GM21423 (cell line): ENCODE data around the gene HDAC7.
"Not testable (repeated sequence)": the region's sequence is repeated elsewhere in the genome, so short reads cannot be mapped to it uniquely, and the experiment has no call there.

ENCODE experiments used
- ATAC-seq: cut with Tn5 transposase; IDR thresholded peaks from one replicate; pipeline ENCODE4 v1.9.1; 2021; ENCODE audit warnings: mild to moderate bottlenecking, moderate library complexity; ENCODE audit not compliant: unreplicated experiment

Gene HDAC7

DNA sequence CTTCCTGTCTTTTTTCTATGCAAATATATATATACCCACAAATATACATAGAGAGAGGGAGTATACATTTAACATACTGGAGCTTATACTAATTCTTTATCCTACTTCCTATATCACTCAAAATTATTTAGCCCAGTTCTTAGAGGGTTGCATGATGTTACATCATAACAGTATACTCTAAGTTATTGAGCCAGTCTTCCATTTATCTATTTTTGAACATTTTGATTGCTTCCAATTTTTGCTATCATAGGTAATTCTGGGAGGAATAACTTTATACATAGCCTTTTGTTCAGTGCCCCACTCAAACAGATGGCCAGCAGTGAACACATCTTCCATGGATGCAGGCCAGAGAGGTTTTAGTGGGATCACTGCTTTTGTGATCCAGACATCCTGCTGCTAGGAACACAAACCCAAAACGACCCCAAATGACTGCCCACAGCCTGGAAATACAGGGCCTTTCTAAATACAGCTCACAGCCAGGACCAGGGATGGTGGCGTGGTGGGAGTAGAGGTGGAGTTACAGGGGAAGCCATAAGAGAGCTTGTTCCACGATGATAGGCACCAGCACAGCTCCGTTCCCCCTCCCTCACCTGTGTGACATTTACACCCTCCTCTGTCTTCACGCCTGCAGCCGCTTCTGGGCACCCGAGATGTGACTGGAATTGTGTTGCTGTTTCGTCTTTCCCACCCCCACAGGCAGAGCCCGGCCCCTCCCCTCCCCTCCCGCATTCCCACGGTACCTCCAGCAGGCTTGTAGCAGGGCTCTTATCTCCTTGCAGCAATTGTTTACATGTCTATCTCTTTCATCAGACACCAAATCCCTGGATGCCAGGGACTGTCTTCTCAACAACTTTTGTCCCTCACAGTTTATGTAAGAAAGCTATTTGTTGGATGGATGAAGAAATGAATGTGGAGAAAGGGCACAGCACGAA is 30.7 kb upstream of the HDAC7 start:
- ATAC-seq, result no peak

DNA sequence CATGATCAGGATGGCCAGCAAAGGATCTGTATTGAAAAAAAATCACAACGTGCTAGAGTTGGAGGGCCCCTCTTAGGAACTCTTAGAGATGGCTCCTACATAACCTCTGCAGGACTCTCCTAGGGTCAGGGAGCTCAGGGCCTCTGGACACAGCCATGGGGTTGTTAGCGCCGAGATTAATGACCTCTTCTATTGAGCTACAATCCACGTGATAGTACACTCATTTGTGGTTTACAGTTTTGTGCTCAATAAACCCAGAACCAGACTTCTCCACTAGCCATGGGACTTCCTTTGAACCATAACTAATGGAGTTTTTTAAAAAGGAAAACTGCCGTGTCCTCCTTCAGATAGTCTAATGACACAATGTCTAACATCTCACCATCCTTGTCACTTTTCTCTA is 29.6 kb upstream of the HDAC7 start:
- ATAC-seq, result no peak

DNA sequence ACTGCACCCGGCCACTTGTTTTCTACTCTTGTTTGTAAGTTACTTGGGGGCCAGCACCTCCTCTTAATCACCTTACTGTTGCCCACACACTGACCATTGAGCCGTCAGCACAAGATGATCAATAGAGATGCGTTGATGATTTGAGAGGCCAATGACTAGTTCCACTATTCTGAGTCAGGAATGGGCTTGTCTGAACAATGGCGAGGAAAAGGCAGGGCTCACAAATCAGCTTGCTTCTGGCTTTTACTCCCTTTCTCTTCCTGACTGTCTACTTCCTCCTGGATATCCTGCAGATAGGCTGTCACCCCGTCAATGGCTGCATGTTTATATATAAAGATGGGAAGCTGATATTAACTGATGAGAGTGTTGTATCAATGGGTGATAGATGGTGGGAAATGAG is 29.1 kb upstream of the HDAC7 start:
- no peak for ATAC-seq

DNA sequence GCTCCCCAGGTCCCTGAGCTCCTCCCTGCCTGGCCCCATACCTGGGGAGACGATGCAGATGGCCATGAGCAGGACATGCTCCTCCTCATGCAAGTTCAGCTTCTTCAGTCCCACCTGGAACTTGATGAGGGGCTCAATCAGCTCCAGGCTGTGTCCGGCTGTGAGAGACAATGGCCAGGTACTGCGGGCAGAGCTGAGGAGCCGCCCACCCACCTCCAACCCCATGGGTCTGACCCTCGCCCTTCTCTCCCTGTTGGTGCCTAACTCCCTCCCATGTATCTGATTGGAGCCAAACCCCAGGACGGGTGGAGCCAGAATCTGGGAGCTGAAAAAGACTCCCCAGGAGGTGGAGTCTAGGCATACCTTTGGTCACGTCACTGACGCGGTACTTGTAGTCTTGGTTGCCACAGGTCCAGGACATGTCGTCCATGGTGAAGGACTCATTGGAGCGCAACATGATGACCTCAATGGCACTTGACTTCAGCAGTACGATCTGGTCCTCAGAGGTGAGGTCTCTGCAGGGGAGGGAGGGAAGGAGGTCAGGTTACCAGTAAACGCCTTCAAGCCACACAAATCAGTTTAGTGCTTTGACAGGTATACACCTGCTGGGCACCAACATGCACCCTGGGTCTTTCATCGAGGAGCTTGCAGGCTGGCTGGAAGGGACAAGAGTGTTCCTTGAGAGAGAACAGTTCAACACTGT is 26.7 kb upstream of the HDAC7 start:
- no peak for ATAC-seq

DNA sequence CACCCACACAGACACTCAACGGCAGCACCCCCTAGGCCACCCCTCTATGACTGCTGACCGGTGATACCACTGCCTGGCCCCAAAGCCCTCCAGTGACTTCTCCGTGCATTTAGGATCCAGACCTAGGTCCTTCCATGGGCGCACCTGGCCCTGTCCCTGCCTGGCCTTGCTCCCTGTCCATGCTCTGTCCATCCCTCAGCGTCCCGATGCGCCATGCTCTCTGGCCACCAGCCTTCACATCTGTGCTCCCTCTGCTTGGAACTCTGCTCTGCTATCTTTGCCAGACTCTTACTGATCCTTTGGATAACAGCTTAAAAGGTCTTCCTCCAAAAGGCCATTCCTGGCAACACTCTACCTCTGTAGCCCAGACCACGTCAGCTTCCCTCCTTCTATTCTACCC is 25.4 kb upstream of the HDAC7 start:
- no peak for ATAC-seq

DNA sequence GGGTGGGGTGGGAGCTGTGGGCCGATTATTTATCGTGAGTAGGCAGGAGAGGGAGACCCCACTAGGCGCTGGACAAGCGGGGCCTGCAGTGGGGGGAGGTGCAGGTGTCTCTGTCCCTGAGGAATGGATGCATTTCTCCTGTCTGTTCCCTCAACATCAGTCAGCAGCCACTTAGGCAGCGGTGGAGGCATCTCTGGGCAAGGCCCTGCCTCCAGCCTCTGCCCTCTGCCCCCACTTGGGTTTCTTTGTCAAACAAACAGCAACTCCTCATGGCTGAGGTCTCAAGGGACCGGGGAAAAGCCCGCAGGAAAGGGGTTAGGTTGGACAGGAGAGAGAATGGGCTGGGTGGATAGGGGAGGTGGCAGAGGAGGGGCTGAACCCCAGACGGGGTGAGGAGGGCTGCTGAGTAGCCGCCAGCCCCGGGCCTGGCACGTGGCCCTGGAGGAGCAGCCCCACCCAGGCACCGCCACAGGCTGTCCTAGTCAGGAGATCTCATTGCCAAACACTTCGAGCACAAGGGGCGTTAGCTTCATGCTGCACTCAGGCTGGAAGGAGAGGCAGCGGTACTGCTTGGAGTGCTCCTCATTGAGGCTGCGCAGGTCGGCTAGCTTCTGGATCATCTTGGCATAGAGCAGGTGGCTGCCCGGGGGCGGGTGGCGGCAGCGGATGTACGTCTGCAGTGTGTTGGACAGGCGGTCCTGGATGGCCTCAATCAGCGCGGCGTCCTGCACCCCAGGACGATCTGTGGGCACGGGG is 24.7 kb upstream of the HDAC7 start:
- no peak for ATAC-seq

DNA sequence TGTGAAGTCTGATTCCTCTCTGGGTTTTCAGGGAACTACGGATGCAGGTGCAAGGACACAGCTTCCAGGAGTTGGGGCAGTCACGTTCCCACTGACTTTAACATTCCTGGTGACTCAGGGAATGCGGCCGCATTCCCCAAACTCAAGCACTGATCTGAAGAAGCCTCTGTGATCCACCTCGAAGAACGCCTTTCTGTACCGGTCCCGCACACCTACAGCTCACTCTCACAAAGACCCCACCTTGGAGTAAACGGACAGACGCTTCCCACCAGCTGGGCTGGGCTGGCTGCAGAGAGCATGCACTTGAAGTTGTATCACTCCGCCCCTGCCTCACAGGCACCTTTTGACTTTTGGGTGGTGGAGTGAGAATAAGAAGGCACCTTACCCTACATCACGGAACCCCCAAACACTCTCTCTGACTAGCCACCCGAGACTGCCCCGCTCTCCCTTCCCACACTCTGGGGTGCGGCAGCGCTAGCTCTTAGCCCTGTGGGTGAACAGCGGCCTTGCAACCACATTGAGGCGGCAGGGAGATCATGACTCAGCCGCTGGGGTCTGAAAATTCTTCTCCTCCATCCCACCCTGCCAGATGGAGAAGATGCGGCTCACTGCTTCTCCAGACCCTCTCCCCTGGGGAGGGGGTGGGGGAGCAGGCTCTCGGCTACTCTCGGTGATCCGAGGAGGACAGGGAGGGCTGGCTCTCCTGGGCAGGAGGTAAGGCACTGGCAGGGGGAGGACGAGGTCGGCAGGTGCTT is 23.7 kb upstream of the HDAC7 start:
- ATAC-seq, result no peak

DNA sequence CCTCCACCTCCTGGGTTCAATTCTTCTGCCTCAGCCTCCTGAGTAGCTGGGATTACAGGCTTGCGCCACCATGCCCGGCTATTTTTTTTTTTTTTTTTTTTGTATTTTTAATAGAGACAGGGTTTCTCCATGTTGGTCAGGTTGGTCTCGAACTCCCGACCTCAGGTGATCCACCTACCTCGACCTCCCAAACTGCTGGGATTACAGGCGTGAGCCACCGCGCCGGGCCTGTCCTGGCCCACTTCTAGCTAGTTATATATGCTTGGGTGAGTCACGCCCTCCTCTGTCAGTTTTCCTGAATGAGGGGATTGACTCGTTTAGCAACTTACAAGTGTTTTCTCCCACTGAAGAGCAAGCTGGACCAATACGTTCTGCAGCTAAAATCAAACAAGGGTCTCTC is 22.8 kb upstream of the HDAC7 start:
- ATAC-seq, result not testable (repeated sequence)

DNA sequence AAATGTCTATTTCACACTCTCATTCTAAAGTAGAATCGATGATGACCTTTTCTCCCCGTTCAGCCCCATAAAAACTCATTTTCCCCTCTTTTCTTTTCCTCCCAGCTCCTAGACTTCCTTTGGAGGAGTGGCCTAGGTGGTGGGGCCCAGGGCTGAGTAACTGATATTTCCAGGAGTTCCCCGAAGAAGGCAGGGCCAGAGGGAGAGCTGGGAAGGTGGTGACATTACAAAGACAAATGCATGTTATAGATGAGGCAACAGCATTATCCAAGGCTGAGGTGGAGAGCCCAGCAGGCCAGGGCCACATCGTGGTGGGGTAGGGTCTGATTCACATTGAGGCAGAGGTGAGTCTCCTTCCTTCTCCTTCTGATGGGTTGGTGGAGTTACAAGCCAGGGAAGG is 22.2 kb upstream of the HDAC7 start:
- no peak for ATAC-seq

DNA sequence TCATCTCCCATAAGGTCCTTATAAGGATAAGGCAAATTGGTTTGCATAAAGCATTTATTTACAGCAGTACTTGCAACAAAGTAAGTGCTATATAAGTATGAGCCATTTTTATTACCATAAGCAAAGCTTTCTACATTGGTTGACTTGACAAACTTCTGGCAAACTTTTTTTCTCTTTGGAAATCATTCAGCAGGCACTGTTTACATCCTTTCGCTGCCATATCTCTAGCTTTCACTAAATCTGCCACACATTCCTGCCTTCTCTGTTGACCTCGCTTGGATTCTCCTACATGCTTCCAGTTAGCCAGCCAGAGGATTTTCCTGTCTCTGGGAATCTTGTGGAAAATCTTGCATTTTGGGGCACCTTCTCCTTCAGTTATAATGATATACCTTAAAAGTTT is 21.8 kb upstream of the HDAC7 start:
- no peak for ATAC-seq

DNA sequence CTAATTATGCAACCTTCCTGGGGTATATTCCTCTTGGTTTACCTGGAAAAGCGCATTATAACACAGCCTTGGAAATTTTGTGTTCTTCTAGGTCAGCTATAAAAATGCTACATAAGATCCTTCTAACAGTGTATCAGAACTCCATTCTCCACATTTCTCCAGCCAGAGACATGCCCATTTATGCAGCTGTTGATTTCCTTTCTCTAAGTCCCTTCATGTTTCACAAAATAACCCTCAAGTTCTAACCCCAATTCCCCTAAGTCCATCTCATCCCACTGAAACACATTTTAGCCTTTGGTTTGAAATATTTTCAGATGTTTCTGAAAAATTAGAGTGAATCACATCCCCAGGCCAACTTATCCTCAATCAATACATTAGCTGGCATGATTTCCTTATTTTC is 20.9 kb upstream of the HDAC7 start:
- ATAC-seq, result no peak

DNA sequence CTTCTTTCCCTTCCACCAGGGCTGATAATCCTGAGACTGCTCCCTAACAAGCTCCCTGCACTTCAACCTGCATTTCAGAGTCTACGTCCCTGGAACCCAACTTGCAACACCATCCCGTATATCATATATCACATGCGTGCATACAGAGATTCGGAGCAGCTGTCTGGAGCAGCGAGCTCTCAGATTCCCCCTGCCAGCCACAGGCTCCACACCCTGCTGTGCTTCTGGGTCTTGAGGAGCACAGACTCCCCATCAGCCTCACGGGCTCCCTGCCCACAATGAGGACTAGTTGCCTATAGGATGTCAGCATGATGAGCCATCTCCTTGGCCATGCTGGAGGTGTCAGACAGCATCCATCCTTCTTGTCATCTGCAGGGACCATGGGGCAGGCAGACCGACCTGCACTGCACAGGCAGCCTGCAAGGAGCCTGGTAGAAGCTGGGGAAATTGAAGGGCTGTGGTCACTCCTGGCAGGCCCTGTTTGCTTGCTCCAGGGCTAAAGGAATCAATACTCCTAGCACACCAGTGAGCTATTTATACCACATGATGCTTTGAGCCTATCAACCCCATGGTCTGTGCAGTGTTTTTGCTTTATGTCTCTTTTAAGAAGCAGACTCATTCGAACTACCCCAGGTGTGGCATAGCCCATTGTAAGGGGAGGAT is 19.6 kb upstream of the HDAC7 start:
- no peak for ATAC-seq

DNA sequence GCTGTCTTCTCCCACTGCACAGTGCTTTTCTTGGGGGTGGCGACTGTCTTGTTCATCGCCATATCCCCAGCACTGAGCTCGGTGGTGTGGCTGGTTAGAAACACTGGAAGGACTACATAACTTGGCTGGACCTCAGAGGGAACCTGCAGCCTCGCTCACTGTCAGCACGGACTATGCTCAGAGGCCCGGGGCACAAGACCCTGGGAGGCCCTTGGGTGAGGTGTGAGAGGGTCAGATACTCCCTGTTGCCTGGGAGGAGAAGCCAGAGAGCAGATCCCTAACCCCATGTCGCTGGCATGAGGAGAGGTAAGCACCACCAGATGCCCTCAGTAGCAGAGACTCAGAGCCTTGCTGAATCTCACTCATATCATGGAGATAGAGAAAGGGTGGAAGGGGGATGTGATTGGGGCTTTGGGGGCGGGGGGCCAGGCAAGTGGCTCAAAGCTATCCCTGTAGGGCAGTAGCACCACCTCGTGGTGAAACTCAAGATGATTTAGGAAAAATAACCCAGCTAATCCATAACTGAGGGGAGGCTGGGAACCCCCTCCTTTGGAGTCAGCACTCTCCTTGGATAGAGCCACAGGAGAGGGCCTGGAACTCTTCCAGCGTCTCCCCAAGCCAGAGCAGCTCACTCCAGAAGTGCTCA is 18.7 kb upstream of the HDAC7 start:
- no peak for ATAC-seq

DNA sequence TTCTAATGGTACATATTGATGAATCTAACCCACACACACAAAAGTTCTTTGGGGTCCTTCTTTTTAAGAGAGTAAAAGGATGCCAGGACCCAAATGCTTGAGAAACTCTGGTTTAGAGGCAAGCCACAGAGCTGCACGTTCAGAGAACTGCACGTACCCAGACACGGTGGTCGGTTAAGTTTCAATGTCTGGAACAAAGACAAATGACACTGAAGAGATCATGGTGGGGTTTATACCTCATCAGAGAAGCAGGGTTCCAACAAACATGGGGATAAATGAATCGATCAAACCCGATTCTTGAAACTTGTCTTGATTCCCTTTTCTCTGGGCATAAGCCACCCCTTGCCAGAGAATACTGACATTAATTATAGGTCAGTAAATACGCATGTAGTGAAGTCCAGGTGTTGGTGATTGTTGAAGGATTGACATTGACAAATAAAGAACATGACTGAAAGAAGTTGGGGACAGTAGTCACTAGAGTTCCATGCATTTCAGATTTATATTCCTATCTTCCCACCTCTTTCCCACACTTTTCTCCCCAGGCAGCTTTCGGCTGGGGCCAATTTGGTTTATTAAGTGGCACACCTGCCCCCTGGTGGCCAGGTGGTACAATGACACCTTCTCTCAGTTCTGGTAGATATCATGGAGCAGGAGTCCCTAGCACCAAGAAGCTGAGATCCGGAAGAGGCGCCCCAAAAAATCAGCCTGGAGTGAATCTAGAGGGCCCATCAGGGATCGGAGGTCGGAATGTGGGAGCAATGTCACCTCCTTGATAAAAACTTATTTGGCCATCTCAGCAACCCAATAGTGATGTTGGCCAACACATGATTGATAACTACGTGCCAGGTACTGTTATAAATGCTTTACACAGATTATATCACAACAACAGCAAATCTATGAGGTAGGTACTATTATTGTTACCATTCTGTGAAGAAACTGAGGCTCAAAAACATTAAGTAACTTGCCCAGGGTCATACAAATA is 17.8 kb upstream of the HDAC7 start:
- ATAC-seq, result no peak

DNA sequence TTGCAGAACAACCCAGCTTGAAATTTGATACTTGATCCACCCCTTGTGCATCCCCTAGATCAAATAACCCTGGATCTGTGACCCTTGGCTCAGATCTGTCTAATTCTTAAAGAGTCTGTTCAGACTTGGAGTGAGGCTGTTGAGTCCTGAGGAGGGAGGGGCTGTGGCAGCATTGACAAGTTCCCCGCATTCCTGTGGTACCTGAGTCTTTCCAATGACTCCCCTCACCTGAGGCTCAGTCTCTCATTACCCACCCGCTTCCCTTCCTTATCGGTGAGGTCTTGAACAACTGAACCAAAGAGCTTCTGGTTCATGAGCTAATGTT is 16.1 kb upstream of the HDAC7 start:
- ATAC-seq, result no peak

DNA sequence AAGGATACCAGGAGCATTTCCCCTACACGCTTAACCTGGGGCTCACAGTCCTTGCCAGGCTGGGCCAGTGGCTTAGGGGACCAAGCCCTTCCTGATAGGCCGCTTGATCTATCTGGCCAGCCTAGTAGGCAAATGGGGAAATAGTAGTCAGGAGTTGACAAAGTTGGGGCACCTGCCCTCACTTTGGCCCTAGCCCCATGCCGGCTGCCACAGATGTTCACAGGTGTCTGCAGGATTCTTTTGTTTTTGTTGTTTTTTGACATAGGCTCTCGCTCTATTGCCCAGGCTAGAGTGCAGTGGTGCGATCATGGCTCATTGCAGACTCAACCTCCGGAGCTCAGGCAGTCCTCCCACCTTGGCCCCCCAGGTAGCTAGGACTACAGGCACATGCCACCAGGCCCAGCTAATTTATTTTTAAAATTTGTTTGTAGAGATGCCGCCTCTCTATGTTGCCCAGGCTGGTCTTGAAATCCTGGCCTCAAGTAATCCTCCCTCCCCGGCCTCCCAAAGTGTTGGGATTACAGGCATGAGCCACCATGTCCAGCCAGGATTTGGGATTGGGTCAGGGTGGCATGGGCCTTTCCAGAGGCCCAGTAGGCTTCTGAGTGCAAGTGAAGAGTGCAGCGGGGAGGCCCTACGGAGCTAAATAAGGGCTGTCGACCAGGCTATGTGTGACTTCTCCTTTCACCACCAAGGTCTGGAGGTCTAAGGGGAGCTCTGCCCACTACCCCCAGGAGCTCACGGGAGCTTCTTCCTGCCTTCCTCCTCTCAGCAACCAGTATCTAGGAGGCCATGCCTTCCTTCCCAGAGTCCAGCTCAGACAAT is 15.5 kb upstream of the HDAC7 start:
- no peak for ATAC-seq

DNA sequence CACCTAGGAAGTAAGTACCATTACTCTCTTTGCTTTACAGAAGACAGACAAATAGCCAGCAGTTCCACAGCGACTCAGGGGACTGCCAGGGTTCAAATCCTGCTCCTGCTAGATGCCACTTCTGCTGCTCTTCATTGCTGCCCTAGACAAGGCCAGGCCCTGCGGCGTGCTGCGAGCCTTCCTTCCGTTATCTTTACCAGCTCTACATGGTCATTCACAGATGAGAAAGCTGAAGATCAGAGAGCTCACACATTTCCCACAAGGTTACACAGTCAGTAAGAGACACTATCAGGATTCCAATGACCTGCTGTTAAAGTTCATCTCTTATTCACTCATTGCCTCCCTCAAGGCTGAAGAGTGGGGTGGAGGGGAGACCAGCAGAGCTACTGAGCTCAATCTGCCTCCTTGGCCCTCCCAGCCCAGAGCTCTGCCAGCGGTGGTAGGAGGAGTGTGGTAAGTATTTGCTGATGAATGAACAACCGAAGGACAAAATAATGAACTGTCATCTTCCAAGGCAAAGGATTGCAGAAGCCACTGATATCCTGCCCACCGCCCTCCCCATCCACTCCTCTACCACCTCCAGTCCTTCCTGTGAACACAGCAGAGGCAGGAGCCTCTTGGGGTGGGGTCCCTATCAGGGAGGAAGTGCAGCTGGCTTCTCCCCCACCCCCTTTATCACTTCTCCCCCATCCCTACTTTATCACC is 14.6 kb upstream of the HDAC7 start:
- ATAC-seq, result no peak
